DND-41 (cell line): ENCODE measurements around the gene PTGES2.

Source experiments
- ATAC-seq: fragments of 200-7000 bp; cut with Tn5 transposase; 3 replicates; pipeline ENCODE4 v1.9.1; 2021; ENCODE audit warnings: low read depth; ENCODE audit not compliant: insufficient read depth
- DNase-seq: peaks from one replicate; pipeline ENCODE4 v3.0.0-alpha.2; 2020
- H2AFZ ChIP-seq: 2 replicates; pipeline ENCODE4 v1.6.0; 2012; ENCODE audit warnings: low read depth, low read length
- H3K27ac ChIP-seq: 2 replicates; pipeline ENCODE4 v1.5.1; 2012; ENCODE audit warnings: low read length, inconsistent platforms
- H3K27me3 ChIP-seq: fragments of 200-600 bp; sonication (generic); 2 replicates; pipeline ENCODE4 v1.6.0; 2012; ENCODE audit warnings: low read length, mild to moderate bottlenecking, inconsistent platforms; ENCODE audit not compliant: insufficient read depth, poor library complexity
- H3K36me3 ChIP-seq: 2 replicates; pipeline ENCODE4 v1.5.1; 2012; ENCODE audit warnings: low read length, inconsistent platforms; ENCODE audit not compliant: insufficient read depth
- H3K4me1 ChIP-seq: 2 replicates; pipeline ENCODE4 v1.5.1; 2012; ENCODE audit warnings: mild to moderate bottlenecking, low read length; ENCODE audit not compliant: insufficient read depth
- H3K4me2 ChIP-seq: 2 replicates; pipeline ENCODE4 v1.6.0; 2012; ENCODE audit warnings: mild to moderate bottlenecking, moderate library complexity, low read length, inconsistent platforms; ENCODE audit not compliant: insufficient read depth
- H3K4me3 ChIP-seq, 2 experiments: fragments of 200-600 bp in 1 of 2; shearing (Covaris generic) in 1 of 2; 2 replicates each; pipeline ENCODE4 v1.5.1; 2012 to 2016; ENCODE audit warnings: inconsistent platforms in 2 of 2, low read length in 2 of 2, mild to moderate bottlenecking in 2 of 2, low read depth in 1 of 2, moderate library complexity in 1 of 2
- H3K79me2 ChIP-seq: 2 replicates; pipeline ENCODE4 v1.6.0; 2012; ENCODE audit warnings: low read length, inconsistent platforms; ENCODE audit not compliant: insufficient read depth
- H3K9ac ChIP-seq: 2 replicates; pipeline ENCODE4 v1.6.0; 2012; ENCODE audit warnings: low read depth, mild to moderate bottlenecking, inconsistent platforms, low read length, moderate library complexity
- H3K9me3 ChIP-seq: 2 replicates; pipeline ENCODE4 v1.5.1; 2012; ENCODE audit warnings: low read length, moderate library complexity, mild to moderate bottlenecking, inconsistent platforms; ENCODE audit not compliant: insufficient read depth, severe bottlenecking
- H4K20me1 ChIP-seq: 2 replicates; pipeline ENCODE4 v1.6.0; 2012; ENCODE audit warnings: low read length; ENCODE audit not compliant: insufficient read depth
- CTCF ChIP-seq: IDR thresholded peaks from 2 replicates; pipeline ENCODE4 v1.5.1; 2012; ENCODE audit warnings: borderline replicate concordance, low read length, moderate library complexity, mild to moderate bottlenecking; ENCODE audit not compliant: poor library complexity, severe bottlenecking; ENCODE audit errors: extremely low read depth
- EZH2 ChIP-seq: IDR thresholded peaks from 3 replicates; pipeline ENCODE4 v1.6.1; 2012; ENCODE audit warnings: borderline replicate concordance, low read depth, mild to moderate bottlenecking, moderate library complexity, low read length, inconsistent platforms; ENCODE audit not compliant: severe bottlenecking

The PTGES2 gene

GRCh38 chr9:128161215-128161902, 33.8 kb upstream of the PTGES2 start:
- Histone ChIP-seq H3K9ac (peak overlapping the region; percentile 80), H2AFZ (no peak overlapping the region), H3K4me3 (peak overlapping the region; percentile 69 to 90; a peak in 3 of 4 replicates), H3K36me3 (peaks cover 36% of the 10 kb centered on the region), H3K79me2 (peaks cover 7% of the 10 kb centered on the region), H3K27ac (no peak overlapping the region), H3K4me2 (peak overlapping the region; percentile 84), H3K9me3 (no peaks in the 10 kb centered on the region), H4K20me1 (peaks cover 17% of the 10 kb centered on the region; the same call in 1 of the 2 replicates), H3K27me3 (no peaks in the 10 kb centered on the region), H3K4me1 (peaks cover 25% of the 10 kb centered on the region)
- DNase-seq (no peak), ATAC-seq (no peak)
- TF ChIP-seq EZH2, result no peak
- no peak for TF ChIP-seq CTCF

GRCh38 chr9:128160603-128160987, 33.1 kb upstream of the PTGES2 start:
- peak overlapping the region; percentile 79 for H3K27ac ChIP-seq
- TF ChIP-seq CTCF (no peak), EZH2 (no peak)
- H4K20me1 ChIP-seq, result peaks cover 17% of the 10 kb centered on the region; the same call in 1 of the 2 replicates
- peaks cover 29% of the 10 kb centered on the region for H3K36me3 ChIP-seq
- H3K4me3 ChIP-seq, result peak overlapping the region; percentile 69 to 90
- peaks cover 25% of the 10 kb centered on the region for H3K4me1 ChIP-seq
- peak overlapping the region; percentile 96 for H2AFZ ChIP-seq
- no peaks in the 10 kb centered on the region for H3K9me3 ChIP-seq
- DNase-seq (peak; percentile 46), ATAC-seq (peak; percentile 43)
- no peaks in the 10 kb centered on the region for H3K27me3 ChIP-seq
- H3K4me2 ChIP-seq, result peak overlapping the region; percentile 84
- H3K9ac ChIP-seq, result peak overlapping the region; percentile 80
- H3K79me2 ChIP-seq, result peaks cover 7% of the 10 kb centered on the region

GRCh38 chr9:128159784-128160602, 32.5 kb upstream of the PTGES2 start, which contains the start of gene BBLN:
TSS of gene BBLN (plus strand) at chr9:128160265. CDS start at chr9:128160408, 143 bp downstream.
- TF ChIP-seq EZH2, result no peak
- no peak for TF ChIP-seq CTCF
- H3K36me3 ChIP-seq, result peaks cover 29% of the 10 kb centered on the region
- H3K9ac ChIP-seq, result peak within 1 kb of the TSS; percentile 80
- H3K9me3 ChIP-seq, result no peaks in the 10 kb centered on the region
- H3K27ac ChIP-seq, result peak within 1 kb of the TSS; percentile 79
- peaks cover 25% of the 10 kb centered on the region for H3K4me1 ChIP-seq
- H3K79me2 ChIP-seq, result peaks cover 7% of the 10 kb centered on the region
- peaks cover 17% of the 10 kb centered on the region; the same call in 1 of the 2 replicates for H4K20me1 ChIP-seq
- DNase-seq (peak; percentile 93), ATAC-seq (peak; percentile 88)
- H3K4me3 ChIP-seq, result peak within 1 kb of the TSS; percentile 69 to 90
- peak within 1 kb of the TSS; percentile 96 for H2AFZ ChIP-seq
- no peaks in the 10 kb centered on the region for H3K27me3 ChIP-seq
- H3K4me2 ChIP-seq, result peak within 1 kb of the TSS; percentile 84
